ENCODE measurements around the gene SCN9A.
A peak's percentile ranks its signal among the peaks of the same experiment; 100 is the strongest.
"Not testable (repeated sequence)": the region's sequence is repeated elsewhere in the genome, so short reads cannot be mapped to it uniquely, and the experiment has no call there.

The SCN9A gene

DNA sequence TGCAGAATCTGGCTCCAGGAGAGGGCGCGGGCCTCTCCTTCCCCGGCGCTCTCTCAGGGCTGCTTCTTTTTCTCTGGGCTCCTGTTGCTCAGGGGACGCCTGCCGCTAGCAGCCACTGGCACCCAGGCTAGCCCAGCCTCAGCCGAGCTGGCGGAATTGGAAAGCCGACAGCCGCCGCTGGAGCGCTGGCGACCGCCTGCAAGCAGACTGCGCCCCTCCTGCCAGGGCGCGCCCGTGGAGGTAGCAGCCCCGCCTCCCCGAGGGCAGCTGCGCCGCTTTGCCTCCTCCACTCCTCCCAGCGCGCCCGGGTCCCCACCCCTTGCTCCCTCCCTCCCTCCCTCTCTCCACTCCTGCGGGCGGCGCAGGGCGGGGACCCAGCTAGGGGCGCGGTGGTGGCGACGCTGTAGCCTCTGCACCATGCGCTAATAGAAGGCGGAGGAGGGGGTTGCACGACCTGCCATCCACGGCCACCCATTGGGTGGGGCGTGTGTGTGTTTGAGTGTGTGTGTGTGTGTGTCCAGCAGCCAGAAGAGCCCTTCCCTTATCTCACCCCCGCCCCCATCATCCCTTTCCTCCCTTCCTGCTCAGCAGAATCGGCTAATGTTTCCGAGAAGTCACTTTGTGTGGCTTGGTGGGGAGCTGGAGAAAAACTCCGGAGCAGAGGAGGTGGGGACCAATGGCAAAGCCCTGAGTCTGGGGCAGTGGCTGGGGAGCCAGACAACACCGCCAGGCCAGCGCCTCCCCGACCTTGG is at the start of gene SCN9A:
SCN9A (minus strand) TSS at position 209 of the 752 bp plus-strand sequence. CDS start 64,188 bp downstream, outside the sequence.
- FAIRE-seq (no peak), DNase-seq (ENCODE audit: low spot score) (peak; percentile 51)

DNA sequence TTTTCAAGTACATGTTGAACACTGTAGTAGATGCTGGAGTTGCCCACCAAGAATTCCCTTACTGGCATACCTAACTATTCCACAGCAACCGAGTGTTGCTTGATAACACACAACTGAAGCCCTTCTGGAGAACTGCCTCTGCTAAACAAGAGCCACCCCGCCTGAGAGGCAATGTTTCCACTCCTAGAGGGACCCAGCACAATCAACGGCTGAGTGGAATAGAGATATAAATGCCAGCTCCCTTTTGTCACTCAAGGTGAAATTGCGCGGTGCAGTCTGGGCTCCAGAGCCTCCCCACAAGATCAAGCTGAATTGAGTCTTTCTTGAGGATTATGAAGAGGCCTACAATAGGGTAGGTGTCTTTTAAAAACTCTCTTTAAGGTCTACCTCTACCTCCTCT is 49.1 kb upstream of the SCN9A start:
- DNase-seq (ENCODE audit: low spot score): no peak
- no peak for FAIRE-seq

DNA sequence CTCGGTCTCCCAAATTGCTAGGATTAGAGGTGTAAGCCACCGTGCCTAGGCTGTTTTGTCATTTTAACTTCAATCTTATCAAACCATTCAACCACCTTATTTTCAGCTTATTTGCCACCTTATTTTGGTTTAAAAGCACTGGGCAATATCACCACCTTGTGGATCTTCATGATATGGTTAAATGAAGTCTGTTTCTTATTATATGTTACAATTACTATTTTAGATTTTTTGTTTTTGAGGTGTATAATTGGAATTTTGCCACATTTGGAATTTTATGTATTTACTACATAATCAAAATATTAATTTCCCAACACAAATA is 43.8 kb upstream of the SCN9A start:
- FAIRE-seq: peak; percentile 79
- peak; percentile 38 for DNase-seq (ENCODE audit: low spot score)

DNA sequence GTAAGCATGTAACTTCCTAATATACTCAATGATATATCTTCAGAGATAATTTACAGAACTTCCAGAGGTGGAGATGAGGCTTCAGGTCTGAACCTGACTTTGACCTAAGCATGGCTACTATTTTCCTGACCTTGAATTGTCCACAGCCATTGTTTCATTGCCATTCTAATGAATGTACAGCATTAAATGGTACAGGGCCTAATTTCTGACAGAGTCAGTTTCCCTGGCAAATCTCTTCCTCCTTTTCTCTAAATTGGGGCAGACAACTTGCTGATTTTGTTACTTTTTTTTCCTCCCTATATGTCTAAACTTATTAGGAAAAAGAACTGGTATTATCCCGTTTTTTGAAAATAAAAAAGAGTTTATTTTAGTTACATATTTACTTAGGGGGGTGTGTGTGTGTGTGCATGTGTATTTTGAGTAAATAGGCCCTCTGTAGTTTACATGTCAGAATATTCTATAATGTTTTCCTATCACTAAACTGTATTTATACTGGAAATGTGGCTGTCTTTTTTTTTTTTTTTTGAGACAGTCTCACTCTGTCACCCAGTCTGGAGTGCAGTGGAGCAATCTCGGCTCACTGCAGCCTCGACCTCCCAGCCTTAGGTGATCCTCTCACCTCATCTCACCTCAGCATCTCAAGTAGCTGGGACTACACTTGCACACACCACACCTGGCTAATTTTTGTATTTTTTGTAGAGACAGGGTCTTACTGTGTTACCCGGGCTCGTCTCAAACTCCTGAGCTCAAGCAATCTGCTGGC is 43.3 kb upstream of the SCN9A start:
- DNase-seq (ENCODE audit: low spot score) (no peak), FAIRE-seq (no peak)

DNA sequence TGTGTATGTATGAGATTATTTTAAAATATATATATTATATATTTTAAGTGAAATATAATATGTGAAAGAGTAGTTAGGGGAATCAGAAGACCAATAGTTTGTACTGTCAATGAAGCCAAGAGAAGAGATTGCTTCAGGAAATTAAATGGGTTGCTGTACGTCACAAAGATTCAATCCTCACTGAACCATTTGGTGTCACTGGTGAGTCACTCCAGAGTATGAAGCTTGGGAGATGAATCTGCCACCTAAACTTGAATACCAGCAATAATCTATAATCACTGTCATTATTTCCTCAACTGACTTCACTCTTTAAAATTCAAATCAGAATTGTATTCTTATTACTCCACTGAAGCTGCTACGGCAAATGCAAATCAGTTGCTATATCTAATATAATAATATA is 41.9 kb upstream of the SCN9A start:
- no peak for DNase-seq (ENCODE audit: low spot score)
- peak; percentile 30 for FAIRE-seq

DNA sequence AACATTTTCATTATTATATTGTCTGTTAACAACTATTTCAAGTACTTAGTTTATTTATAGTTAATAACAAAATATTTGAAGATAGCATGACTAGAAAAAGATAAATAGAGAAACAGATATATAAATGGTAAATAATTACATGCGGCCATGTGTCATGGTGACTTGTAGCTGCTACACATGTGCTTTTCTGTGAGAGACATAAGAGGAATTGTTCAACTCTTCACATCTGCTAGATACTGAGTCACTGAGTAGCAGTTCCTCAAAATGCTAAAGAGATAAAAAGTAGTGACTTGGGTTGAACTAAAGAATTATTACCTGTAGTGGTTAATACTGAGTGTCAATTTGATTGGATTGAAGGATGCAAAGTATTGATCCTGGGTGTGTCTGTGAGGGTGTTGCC is 37.5 kb upstream of the SCN9A start:
- DNase-seq (ENCODE audit: low spot score) (no peak), FAIRE-seq (peak; percentile 17)

DNA sequence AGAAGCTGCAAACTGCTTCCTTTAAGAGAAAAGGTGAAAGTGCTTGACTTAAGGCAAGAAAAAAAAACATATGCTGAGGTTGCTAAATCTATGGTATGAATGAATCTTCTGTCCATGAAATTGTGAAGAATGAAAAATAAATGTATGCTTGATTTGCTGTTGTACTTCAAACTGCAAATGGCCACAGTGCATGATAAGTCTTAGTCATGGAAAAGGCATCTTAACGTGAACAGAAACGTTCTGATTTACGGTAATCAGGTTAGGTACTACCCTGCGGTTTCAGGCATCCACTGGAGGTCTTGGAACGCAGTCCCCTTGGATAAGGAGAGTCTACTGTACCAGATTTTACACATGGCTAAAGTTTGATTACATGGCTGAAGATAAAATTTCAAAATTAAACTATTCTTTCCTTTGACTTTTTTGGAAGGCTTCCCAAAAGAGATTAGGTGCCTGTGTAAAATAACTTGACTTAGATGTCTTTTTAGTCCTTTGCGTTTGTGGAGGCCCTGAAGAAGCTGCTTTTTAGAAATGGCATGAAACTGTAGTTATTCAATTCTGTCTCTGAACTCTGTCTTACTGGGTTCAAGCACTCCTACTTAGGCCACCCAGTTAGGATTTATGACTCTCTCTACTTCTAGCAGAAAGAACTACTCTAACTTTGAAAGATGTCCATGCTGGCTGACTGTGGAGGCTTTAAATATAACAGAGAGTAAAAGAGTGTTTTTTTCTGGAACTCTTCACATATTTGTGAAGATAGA is 35.9 kb upstream of the SCN9A start:
- FAIRE-seq: no peak
- DNase-seq (ENCODE audit: low spot score): peak; percentile 83

DNA sequence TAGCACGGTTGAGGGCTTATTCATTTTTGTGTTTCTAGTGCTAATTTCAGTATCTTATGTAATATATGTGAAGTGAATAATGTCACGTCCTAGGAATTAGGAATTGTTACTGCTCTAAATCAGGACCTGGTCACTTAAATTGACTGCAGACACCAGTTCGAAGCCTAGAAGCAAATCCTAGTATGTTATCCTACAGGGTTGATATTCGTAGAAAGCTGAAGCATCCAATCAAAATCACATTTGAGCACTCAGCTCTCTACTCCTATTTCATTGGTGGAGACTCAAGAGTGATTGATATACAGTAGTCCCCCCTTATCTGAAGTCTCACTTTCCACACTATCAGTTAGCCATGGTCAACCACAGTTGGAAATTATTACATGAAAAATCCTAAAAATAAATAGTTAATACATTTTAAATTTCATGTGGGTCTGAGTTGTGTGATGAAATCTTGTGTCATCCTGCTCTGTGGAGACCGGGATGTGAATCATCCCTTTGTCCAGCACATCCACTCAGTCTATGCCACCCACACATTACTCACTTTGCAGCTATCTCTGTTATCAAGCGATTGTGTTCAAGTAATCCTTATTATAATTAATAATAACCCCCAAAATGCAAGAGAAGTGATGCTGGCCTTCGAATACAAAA is 35.2 kb upstream of the SCN9A start:
- FAIRE-seq (peak; percentile 94), DNase-seq (ENCODE audit: low spot score) (peak; percentile 87)

DNA sequence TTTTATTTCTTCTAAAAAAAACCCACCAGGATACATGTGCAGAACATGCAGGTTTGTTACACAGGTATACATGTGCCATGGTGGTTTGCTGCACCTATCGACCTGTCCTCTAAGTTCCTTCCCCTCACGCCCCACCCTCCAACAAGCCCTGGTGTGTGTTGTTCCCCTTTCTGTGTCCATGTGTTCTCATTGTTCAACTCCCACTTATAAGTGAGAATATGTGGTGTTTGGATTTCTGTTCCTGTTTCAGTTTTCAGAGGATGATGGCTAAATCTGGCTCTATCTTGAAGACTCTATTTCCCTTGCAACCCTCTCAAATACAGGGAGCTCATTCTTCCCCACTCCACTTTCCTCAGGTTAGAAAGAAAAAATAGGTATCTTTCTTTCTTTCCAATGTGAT is 32.0 kb upstream of the SCN9A start:
- not testable (repeated sequence) for DNase-seq (ENCODE audit: low spot score); FAIRE-seq

DNA sequence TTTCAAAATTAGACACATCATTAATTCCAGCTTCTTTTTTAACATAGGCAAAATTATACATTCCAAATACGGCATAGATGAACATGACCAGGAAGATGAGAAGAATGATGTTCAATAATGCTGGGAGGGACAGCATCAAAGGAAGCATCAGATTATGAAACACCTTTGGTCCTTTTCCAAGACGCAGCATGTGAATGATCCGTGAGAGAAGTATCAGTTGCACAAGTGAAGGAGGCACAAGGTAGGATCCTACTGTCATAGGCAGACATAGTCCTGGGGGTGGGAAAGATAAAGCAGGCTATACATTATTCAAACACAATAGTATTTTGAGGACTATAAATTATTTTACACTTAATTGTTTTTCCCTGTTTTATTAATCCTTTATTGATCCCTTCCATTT is 30.6 kb upstream of the SCN9A start:
- no peak for DNase-seq (ENCODE audit: low spot score)
- no peak for FAIRE-seq

DNA sequence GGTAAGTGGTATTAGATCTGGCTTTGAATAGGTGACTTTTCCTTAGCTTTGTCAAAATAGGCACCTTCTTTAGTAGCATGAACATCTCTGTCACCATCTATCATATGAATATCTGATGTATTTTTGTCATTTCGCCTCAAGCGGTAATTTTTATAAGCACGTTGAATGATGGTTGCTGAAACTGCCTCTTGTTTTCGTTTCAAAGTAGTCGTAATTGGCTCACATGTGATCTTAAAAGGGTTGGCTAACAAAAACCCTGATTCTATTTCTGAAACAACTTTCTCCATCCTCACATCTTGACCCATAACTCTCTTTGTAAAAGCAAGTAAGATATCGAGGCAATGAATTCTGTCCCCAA is 29.8 kb upstream of the SCN9A start:
- DNase-seq (ENCODE audit: low spot score) (no peak), FAIRE-seq (no peak)

DNA sequence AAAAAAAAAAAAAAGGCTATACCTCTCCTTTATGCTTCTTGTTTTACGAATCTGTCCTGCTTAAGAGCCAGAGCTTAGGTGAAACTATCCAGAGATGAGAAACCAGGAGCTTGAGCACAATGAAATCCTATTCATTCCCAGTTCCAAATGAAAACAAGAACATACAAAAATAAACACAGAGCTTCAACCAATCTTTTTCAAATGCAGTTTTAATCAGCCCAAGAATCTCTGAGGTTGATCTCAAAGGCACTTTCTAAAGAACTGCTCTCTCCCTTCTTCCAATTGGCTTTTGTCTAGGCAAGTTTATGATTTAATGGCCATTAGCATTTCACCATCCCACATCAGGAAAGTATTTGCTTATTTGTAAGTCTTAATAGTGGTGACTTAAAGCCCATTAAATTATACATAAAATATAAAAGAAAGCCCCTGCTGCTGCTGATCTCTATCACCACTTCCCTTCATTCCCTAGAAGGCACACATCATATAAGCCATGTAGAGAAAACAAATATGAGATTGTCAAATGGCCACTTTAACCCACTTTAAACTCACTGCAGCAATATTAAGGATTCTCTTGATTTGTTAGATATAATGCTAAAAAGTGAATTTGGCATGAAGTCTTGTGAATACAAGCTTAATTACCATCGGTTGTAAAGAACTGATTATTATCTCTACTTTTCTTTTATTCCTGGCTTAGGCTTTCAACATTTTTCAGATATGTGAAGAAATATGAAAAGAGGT is 29.3 kb upstream of the SCN9A start:
- no peak for FAIRE-seq
- DNase-seq (ENCODE audit: low spot score): no peak

DNA sequence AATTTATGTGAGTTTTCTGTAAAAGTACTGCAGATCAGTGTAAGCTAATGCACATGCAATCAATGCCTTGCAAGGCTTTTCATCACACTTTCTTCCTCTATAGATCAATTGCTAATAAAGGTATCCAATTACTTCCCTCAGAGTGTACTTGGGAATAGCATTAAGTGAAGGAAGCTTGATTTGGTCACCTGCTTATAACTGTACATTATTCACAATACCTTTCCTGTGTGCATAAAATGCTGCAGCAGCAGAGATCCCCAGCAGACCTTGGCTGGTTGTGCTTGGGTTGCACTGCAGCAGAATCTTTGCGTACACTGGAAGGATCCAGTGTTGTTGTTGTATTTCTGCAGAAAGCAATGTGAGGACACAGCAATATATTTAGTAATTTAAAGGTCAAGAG is 18.5 kb upstream of the SCN9A start:
- no peak for DNase-seq (ENCODE audit: low spot score)
- FAIRE-seq: no peak

DNA sequence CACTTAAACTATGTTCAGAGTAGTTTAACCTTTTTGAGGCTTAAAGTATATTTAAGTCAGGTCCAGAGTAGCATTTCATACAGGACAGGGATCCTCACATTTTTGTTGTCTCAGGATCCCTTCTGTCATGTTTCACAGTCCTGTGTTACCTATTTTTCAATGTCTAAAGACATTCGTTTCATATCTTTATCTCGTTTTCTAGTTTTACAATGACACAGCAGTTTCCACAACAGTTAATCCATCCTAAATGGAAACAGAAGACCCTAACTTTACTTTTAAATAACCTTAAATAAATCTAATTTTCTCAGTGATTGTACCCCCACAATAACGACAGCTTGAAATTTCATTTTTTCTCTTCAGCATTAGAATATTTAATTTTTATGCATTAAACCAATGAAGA is 17.3 kb upstream of the SCN9A start:
- FAIRE-seq (no peak), DNase-seq (ENCODE audit: low spot score) (no peak)

DNA sequence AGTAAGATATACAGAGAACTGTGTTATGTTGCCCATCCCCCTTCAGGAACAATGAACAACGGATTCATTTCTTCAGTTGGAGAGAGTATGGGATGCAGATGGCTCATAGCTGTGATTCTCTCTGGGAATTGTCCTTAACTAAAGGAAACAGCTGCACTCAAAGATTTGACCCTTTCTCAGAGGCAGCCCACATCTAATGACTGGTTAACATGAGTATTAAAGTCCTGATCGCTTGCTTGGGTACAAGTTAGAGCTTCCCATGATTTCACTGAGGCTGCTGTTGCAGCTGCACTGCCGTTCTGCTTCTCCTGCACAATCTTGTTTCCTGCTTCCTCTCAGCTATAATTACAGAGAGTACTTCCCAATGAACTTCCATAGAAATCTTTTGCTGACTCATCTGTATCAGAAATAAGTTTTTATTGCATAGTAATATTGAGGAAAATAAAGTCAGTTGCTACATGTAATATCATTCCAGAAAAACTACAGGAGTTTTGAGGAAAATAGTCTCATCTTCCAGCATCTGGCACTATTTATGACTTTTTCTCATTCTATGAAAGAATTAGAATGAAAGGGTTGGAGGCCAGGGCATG is 12.8 kb upstream of the SCN9A start:
- DNase-seq (ENCODE audit: low spot score) (no peak), FAIRE-seq (no peak)

DNA sequence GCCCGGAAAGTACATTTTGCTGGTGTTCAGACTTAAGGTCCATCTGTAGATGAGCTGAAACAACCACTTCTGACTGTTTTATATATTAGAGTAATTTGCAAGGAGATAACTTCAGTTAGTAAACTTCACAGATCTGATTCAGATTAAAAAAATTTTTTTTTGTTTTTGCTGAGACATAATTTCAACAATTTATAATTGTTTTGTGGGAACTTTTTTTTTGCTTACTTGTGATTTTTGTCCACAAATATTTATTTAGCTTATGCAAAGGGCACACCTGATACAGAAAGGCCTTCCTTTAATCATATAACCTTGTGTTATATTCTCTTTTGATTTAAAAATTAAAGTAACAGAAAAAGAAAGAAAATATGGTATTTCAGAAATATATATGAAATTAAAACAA is 9.6 kb upstream of the SCN9A start:
- no peak for DNase-seq (ENCODE audit: low spot score)
- no peak for FAIRE-seq

DNA sequence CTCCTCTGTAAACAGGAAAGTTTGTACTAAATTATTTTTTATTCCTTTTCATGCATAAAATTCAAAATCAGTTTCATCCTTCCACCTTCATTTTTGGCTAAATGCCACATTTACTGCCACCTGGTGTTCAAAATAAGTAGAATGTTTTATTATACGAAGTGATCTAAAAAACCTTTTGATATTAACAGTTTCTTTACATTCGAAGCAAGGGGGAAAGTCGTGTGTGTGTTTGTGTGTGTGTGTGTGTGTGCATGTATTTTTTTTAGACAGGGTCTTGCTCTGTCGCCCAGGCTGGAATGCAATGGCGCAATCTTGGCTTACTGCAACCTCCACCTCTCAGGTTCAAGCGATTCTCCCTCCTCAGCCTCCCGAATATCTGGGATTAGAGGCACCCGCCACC is 9.0 kb upstream of the SCN9A start:
- peak; percentile 25 for DNase-seq (ENCODE audit: low spot score)
- FAIRE-seq: peak; percentile 85

DNA sequence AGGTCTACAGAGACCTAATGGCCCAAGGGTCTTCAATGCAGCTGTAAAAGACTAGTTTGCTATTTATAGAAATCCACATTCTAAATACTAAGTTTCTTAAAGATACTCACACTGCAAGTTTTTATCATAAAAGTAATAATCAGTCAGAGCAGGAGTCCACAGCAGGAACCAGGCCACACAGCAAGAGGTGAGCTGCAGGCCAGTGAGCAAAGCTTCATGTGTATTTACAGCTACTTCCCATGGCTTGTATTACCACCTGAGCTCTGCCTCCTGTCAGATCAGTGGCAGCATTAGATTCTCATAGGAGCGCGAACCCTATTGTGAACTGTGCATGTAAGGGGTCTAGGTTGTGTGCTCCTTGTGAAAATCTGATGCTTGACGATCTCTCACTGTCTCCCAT is 6.7 kb upstream of the SCN9A start:
- FAIRE-seq: no peak
- no peak for DNase-seq (ENCODE audit: low spot score)

DNA sequence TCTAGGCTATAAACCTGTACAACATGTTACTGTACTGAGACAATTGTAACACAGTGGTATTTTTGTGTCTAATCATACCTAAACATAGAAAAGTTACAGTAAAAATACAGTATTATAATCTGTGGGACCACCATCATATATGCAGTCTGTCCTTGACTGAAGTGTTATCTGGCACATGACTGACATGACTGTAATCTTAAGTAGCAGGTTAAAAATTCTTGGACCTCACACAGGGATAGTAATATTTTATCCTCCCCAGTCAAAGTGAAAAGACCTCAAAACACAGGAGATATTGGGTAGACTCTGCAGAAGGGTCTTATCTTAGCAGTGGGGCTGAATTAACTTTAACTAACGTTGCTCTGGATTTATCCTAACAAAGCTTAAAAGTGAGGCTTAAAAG is 4.9 kb upstream of the SCN9A start:
- DNase-seq (ENCODE audit: low spot score) (no peak), FAIRE-seq (no peak)

DNA sequence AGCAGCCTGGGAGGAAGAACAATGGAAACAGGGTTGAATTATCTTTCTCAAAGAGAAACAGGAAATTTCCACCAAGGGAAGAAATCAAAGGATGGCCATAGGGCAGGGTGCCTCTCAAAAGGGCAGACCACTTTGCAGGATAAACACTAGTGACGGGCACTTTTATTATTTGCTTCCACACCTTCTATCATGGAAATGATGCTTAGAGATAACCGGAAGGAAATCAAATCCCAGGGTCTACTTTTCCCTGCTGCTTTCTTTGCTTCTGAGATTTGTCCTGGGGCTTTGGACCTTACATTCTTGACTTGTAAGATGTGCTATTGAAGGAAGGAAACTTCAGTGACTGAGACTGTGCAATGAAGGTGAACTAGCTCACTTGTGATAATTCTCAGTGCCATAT is 1.1 kb upstream of the SCN9A start:
- DNase-seq (ENCODE audit: low spot score) (no peak), FAIRE-seq (no peak)

DNA sequence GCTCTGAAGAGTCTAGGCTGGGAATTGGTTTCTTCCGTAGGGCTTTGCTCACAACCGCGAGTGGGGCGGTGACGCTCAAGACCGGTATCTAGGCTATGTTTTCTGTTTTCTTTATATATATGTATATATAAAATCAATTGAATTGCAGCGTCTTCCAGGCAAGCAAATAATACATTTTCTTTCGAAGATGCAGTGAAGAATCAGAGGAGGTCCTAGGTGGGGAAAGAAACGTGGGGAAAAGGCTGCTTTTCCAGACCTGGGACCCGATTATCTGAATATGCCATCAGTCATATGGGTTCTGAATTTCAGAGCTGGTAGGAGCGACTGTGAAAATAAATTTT is 714 bp upstream of the SCN9A start:
- DNase-seq (ENCODE audit: low spot score): no peak
- no peak for FAIRE-seq

Data from RCC 7860 (cell line).